Measurements from ENCODE around the gene EDA.

The EDA gene

GRCh38 chrX:69914781-69915180, 298.9 kb downstream of the EDA start:
- TF ChIP-seq CTCF (IDR thresholded peaks at IDR 0.05; ENCODE audit: low read depth, low read length) = no peak
- H3K4me1 ChIP-seq = no peaks in the 10 kb centered on the region
- no peaks in the 10 kb centered on the region for H3K27me3 ChIP-seq
- no peaks in the 10 kb centered on the region for H3K36me3 ChIP-seq
- no peak overlapping the region for H3K4me3 ChIP-seq (ENCODE audit: low read depth, low read length)
- H3K9me3 ChIP-seq = no peaks in the 10 kb centered on the region
- no peak for DNase-seq

GRCh38 chrX:69919749-69920148, 303.8 kb downstream of the EDA start:
- no peak for TF ChIP-seq CTCF (IDR thresholded peaks at IDR 0.05; ENCODE audit: low read depth, low read length)
- H3K9me3 ChIP-seq = no peaks in the 10 kb centered on the region
- no peak overlapping the region for H3K4me3 ChIP-seq (ENCODE audit: low read depth, low read length)
- H3K4me1 ChIP-seq = no peaks in the 10 kb centered on the region
- DNase-seq = no peak
- H3K36me3 ChIP-seq = no peaks in the 10 kb centered on the region
- H3K27me3 ChIP-seq = no peaks in the 10 kb centered on the region

- H3K36me3 ChIP-seq = no peaks in the 10 kb centered on the region
- H3K9me3 ChIP-seq = no peaks in the 10 kb centered on the region
- no peaks in the 10 kb centered on the region for H3K27me3 ChIP-seq
- DNase-seq = no peak
- no peaks in the 10 kb centered on the region for H3K4me1 ChIP-seq
- no peak overlapping the region for H3K4me3 ChIP-seq (ENCODE audit: low read depth, low read length)
- no peak for TF ChIP-seq CTCF (IDR thresholded peaks at IDR 0.05; ENCODE audit: low read depth, low read length)
These were observed 316.4 kb downstream of the EDA start for GRCh38 chrX:69932323-69932722.

- Histone ChIP-seq H3K4me3 (ENCODE audit: low read depth, low read length) (no peak overlapping the region), H3K36me3 (no peaks in the 10 kb centered on the region), H3K27me3 (no peaks in the 10 kb centered on the region), H3K9me3 (no peaks in the 10 kb centered on the region), H3K4me1 (no peaks in the 10 kb centered on the region)
- no peak for TF ChIP-seq CTCF (IDR thresholded peaks at IDR 0.05; ENCODE audit: low read depth, low read length)
- no peak for DNase-seq
These were observed 332.4 kb downstream of the EDA start for GRCh38 chrX:69948276-69948797.

GRCh38 chrX:69951753-69952152, 335.8 kb downstream of the EDA start:
- TF ChIP-seq CTCF (IDR thresholded peaks at IDR 0.05; ENCODE audit: low read depth, low read length) = no peak
- DNase-seq = no peak
- Histone ChIP-seq H3K4me1 (no peaks in the 10 kb centered on the region), H3K27me3 (no peaks in the 10 kb centered on the region), H3K4me3 (ENCODE audit: low read depth, low read length) (no peak overlapping the region), H3K9me3 (no peaks in the 10 kb centered on the region), H3K36me3 (no peaks in the 10 kb centered on the region)

- Histone ChIP-seq H3K4me3 (ENCODE audit: low read depth, low read length) (no peak overlapping the region), H3K36me3 (no peaks in the 10 kb centered on the region), H3K27me3 (no peaks in the 10 kb centered on the region), H3K4me1 (no peaks in the 10 kb centered on the region), H3K9me3 (no peaks in the 10 kb centered on the region)
- DNase-seq = no peak
- TF ChIP-seq CTCF (IDR thresholded peaks at IDR 0.05; ENCODE audit: low read depth, low read length) = no peak
These were observed 343.8 kb downstream of the EDA start for GRCh38 chrX:69959712-69960111.

Data from BE2C (cell line).